ENCODE results near the gene FZD8.

The FZD8 gene

DNA sequence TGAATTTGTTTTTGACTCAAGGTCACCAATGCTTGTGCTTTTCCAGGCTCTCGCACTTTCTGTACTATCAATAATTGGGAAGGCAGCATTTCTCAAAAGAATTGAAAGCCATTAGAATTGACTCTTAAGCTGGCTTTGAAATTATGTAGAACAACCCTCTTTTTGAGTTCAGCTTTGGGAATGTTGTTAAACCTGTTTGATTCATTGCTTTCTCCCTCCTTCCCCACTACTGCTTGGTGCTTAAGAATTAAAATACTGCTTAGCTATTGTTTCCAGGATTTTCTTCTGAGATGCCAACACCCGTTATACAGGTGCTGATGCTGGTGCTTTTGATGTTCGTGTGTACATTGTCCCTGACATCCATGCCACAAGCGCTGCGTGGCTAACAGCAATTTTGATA lies 15.5 kb upstream of the FZD8 start:
- Mint-ChIP-seq H3K27ac (no peak overlapping the region), H3K4me3 (no peak overlapping the region), H3K9me3 (no peaks in the 10 kb centered on the region), H3K27me3 (peaks cover 22% of the 10 kb centered on the region), H3K4me1 (no peaks in the 10 kb centered on the region), H3K36me3 (ENCODE audit: low read depth) (no peaks in the 10 kb centered on the region)
- DNase-seq, result no peak
- ATAC-seq, result no peak

- DNase-seq (no peak), ATAC-seq (no peak)
- H3K36me3 Mint-ChIP-seq (ENCODE audit: low read depth), result no peaks in the 10 kb centered on the region
- H3K27me3 Mint-ChIP-seq, result peaks cover 10% of the 10 kb centered on the region
- no peaks in the 10 kb centered on the region for H3K9me3 Mint-ChIP-seq
- H3K4me3 Mint-ChIP-seq, result no peak overlapping the region
- no peaks in the 10 kb centered on the region for H3K4me1 Mint-ChIP-seq
- H3K27ac Mint-ChIP-seq, result no peak overlapping the region
These were observed 10.7 kb upstream of the FZD8 start for GRCh38 chr10:35652824-35653223.

GRCh38 chr10:35650894-35651293 lies 8.8 kb upstream of the FZD8 start:
- no peak for DNase-seq
- H3K27ac Mint-ChIP-seq, result no peak overlapping the region
- H3K4me3 Mint-ChIP-seq, result no peak overlapping the region
- H3K9me3 Mint-ChIP-seq, result no peaks in the 10 kb centered on the region
- ATAC-seq, result no peak
- H3K36me3 Mint-ChIP-seq (ENCODE audit: low read depth), result no peaks in the 10 kb centered on the region
- no peaks in the 10 kb centered on the region for H3K4me1 Mint-ChIP-seq
- peaks cover 7% of the 10 kb centered on the region for H3K27me3 Mint-ChIP-seq

GRCh38 chr10:35644050-35644950 lies 2.2 kb upstream of the FZD8 start:
- DNase-seq, result no peak
- Mint-ChIP-seq H3K4me3 (peak overlapping the region; percentile 75), H3K4me1 (peaks cover 24% of the 10 kb centered on the region), H3K27me3 (peaks cover 43% of the 10 kb centered on the region), H3K36me3 (ENCODE audit: low read depth) (no peaks in the 10 kb centered on the region), H3K9me3 (no peaks in the 10 kb centered on the region), H3K27ac (no peak overlapping the region)
- no peak for ATAC-seq

DNA sequence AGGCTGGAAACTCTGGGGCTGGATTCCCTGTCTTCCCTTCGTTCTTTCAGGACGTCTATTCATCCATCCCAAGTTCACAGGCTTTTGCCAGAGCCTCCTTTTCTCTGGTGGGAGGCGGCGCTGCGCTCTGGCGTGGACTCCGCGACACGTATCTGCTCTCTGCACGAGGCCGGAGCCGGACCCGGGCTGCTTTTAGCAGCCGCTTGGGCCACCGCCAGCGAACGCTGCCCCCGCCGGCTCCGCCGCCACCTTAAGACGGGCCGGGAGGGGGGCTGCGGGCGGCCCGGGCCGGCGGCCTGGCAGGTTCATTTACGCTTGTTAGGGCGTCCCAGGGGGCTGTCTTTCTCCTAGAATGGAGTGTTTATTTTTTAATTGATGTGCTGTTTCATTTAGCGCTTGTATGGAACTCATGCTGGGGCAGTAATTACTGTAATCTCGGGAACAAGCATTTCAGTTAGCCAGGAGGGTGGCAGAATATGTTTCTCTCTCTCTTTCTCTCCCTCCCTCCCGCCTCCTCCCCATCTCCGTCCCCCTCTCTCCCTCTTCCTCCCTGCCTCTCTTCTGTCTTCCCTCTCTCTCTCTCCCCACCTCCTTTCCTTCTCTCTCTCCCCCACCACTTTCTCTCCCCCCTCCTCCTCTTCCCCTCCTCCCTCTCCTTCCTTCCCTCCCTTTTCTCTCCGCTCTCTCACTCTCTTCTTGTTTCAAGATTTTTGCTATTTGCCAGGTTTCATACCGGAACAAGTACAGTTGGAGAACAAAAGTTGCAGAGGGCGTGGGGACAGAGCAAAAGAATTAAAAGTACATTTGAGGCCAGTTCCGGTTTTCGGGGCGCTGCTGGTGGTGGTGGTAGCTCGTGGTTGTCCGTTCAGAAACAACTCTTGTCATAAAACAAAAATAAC lies 1.3 kb upstream of the FZD8 start:
- Mint-ChIP-seq H3K27ac (no peak overlapping the region), H3K4me3 (peak overlapping the region; percentile 75), H3K36me3 (ENCODE audit: low read depth) (no peaks in the 10 kb centered on the region), H3K9me3 (no peaks in the 10 kb centered on the region), H3K4me1 (peaks cover 24% of the 10 kb centered on the region), H3K27me3 (peaks cover 48% of the 10 kb centered on the region)
- DNase-seq (peak; percentile 15), ATAC-seq (no peak)

DNA sequence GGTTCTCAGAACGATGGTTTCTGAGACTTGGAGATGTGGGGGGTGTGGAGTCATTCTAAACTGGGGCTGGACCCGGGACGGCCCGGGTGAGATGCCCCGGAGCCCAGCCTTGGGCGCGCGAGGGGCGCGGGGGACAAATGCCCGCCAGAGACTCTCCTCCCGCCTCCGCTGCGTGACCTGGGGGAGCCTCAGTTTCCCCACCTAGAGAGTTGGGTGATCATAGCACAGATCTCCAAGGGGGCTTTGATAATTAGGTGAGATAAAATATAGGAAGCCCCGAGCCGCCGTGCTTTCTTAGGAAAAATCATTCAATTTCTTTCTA lies 658 bp upstream of the FZD8 start:
- DNase-seq (no peak), ATAC-seq (no peak)
- Mint-ChIP-seq H3K36me3 (ENCODE audit: low read depth) (no peaks in the 10 kb centered on the region), H3K27me3 (peaks cover 54% of the 10 kb centered on the region), H3K9me3 (no peaks in the 10 kb centered on the region), H3K4me1 (peaks cover 24% of the 10 kb centered on the region), H3K4me3 (peak overlapping the region; percentile 75), H3K27ac (no peak overlapping the region)

- Mint-ChIP-seq H3K27ac (no peak overlapping the region), H3K9me3 (no peaks in the 10 kb centered on the region), H3K4me3 (no peak overlapping the region), H3K27me3 (peaks cover 62% of the 10 kb centered on the region), H3K36me3 (ENCODE audit: low read depth) (no peaks in the 10 kb centered on the region), H3K4me1 (peaks cover 26% of the 10 kb centered on the region)
- DNase-seq (peak; percentile 12), ATAC-seq (peak; percentile 4)
These were observed 441 bp downstream of the FZD8 start for GRCh38 chr10:35641676-35642034.

DNA sequence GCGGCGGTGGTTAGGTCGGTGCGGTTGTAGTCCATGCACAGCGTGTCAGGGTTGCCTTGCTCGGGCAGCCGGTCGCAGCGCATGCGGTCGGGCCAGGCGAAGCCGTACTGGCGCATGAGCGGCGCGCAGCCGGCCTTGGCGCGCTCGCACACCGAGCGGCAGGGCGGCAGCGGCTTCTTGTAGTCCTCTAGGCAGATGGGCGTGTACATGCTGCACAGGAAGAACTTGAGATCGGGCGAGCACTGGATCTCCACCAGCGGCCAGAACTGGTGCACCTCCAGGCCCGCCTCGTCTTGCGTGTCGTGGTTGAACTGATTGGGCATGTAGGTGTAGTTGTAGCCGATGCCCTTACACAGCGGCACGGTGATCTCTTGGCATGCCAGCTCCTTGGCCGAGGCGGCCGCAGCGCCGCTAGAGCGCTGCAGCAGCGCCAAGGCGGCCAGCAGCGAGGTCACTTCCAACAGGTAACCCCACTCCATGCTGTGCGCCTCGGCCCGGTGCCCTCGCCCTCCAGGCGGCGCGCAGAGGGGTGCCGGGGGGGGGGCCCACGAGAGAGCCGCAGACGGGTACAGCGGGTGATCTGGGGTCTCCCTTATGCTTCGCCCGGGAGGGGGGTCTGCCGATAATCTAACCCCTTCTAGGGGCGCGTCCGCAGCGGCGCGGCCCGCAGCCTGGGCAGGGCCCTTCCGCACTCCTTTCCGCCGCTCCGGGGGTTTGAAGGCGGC lies 983 bp downstream of the FZD8 start:
- Mint-ChIP-seq H3K27me3 (peaks cover 66% of the 10 kb centered on the region), H3K4me3 (peak overlapping the region; percentile 67), H3K9me3 (no peaks in the 10 kb centered on the region), H3K36me3 (ENCODE audit: low read depth) (no peaks in the 10 kb centered on the region), H3K4me1 (peaks cover 27% of the 10 kb centered on the region), H3K27ac (no peak overlapping the region)
- DNase-seq (peak; percentile 37), ATAC-seq (peak; percentile 56)

- peaks cover 68% of the 10 kb centered on the region for H3K27me3 Mint-ChIP-seq
- H3K4me1 Mint-ChIP-seq, result peaks cover 27% of the 10 kb centered on the region
- ATAC-seq (peak; percentile 26), DNase-seq (peak; percentile 52)
- H3K36me3 Mint-ChIP-seq (ENCODE audit: low read depth), result no peaks in the 10 kb centered on the region
- H3K27ac Mint-ChIP-seq, result no peak overlapping the region
- H3K4me3 Mint-ChIP-seq, result peak overlapping the region; percentile 63
- H3K9me3 Mint-ChIP-seq, result no peaks in the 10 kb centered on the region
These were observed 1.6 kb downstream of the FZD8 start for GRCh38 chr10:35640474-35640873.

- DNase-seq, result peak; percentile 7
- no peak overlapping the region for H3K27ac Mint-ChIP-seq
- H3K4me3 Mint-ChIP-seq, result peak overlapping the region; percentile 63
- peaks cover 65% of the 10 kb centered on the region for H3K27me3 Mint-ChIP-seq
- no peaks in the 10 kb centered on the region for H3K36me3 Mint-ChIP-seq (ENCODE audit: low read depth)
- H3K9me3 Mint-ChIP-seq, result no peaks in the 10 kb centered on the region
- ATAC-seq, result no peak
- peaks cover 27% of the 10 kb centered on the region for H3K4me1 Mint-ChIP-seq
These were observed 2.2 kb downstream of the FZD8 start for GRCh38 chr10:35639728-35640401.

DNA sequence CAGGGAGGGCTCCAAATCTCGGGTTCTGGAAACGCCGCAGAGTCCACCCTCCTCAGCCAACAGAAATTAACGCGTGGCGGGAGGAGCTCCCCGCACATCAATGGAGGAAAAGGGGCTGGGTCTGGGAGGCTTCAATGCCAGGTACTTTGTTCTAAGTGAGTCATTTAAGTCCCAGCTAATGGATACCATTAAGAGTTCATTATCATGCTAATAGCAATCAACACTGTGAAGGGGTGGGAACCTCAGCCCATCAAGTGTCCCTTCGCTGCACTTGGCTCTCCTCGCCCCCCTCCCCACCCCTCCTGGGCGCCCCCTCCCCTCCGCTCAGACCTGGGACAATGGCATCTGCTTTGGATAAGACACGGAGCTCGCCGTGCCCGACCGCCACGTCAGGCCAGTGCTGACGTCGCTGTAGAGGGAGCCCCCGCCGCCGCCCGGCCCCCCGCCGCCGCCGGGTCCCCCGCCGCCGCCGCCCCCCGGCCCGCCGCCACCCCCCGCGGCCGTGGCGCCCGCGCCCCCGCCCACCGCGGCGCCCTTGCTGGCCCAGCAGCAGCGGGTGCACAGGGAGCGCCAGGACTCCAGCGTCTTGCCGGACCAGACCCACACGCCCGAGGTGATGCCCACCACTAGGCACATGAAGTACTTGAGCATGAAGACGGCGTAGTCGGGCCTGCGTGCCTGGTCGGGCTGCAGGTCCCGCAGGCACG lies 2.9 kb downstream of the FZD8 start:
- Mint-ChIP-seq H3K4me1 (peaks cover 27% of the 10 kb centered on the region), H3K27ac (no peak overlapping the region), H3K36me3 (ENCODE audit: low read depth) (no peaks in the 10 kb centered on the region), H3K27me3 (peaks cover 60% of the 10 kb centered on the region), H3K9me3 (no peaks in the 10 kb centered on the region), H3K4me3 (no peak overlapping the region)
- ATAC-seq, result no peak
- DNase-seq, result no peak

DNA sequence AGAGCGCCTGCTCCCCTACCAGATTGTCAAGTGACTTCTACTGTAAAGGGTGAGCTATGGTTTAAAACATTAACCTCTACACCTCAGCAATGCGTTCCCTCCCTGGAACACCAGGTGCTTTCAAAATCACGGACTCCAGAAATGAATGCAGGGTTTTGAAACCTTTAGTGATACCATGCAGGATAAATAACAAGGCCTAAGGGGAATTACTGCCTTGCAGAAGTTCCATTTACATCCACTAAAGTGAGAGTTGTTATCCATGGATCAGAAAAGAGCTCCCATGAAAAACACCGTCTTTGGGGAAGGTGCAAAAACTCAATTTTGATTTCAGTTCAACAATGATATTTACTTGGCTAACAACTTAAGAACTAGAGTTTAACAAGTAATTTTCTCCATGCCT lies 4.0 kb downstream of the FZD8 start:
- Mint-ChIP-seq H3K9me3 (no peaks in the 10 kb centered on the region), H3K27ac (no peak overlapping the region), H3K27me3 (peaks cover 53% of the 10 kb centered on the region), H3K36me3 (ENCODE audit: low read depth) (no peaks in the 10 kb centered on the region), H3K4me3 (no peak overlapping the region), H3K4me1 (peaks cover 19% of the 10 kb centered on the region)
- ATAC-seq (no peak), DNase-seq (no peak)

- Mint-ChIP-seq H3K27me3 (peaks cover 54% of the 10 kb centered on the region), H3K9me3 (no peaks in the 10 kb centered on the region), H3K4me1 (peaks cover 13% of the 10 kb centered on the region), H3K27ac (no peak overlapping the region), H3K36me3 (ENCODE audit: low read depth) (no peaks in the 10 kb centered on the region), H3K4me3 (no peak overlapping the region)
- no peak for ATAC-seq
- no peak for DNase-seq
These were observed 4.6 kb downstream of the FZD8 start for GRCh38 chr10:35637462-35637861.

DNA sequence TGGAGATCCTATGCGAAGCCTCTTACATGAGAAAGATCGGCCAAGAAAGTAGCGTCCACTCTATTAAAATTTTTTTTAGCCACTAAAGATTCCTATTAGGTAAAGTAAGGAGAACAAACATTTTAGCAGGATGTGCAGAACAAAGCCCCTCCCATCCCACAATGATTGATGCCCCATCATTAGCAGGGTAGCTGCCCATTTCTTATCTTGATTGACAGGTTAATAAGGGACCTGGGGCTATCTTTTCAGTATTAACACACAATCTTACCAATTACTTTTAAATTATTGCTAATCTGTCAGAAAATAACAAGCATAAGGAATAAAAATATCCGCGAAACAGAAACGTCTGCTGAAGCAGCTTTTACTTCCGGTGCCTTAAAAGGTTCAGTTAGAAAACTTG lies 5.1 kb downstream of the FZD8 start:
- Mint-ChIP-seq H3K27ac (no peak overlapping the region), H3K27me3 (peaks cover 51% of the 10 kb centered on the region), H3K9me3 (no peaks in the 10 kb centered on the region), H3K36me3 (ENCODE audit: low read depth) (no peaks in the 10 kb centered on the region), H3K4me3 (no peak overlapping the region), H3K4me1 (peaks cover 13% of the 10 kb centered on the region)
- ATAC-seq (no peak), DNase-seq (no peak)
